Effector memory CD4-positive, alpha-beta T cell (primary cell): ENCODE results near the gene GSTO1.

Experiments used
- DNase-seq, 3 donors: peaks; one replicate each; pipeline ENCODE4 v3.0.0-alpha.2; 2020
- H3K27ac ChIP-seq: 2 replicates; pipeline ENCODE4 v1.7.0; 2013; ENCODE audit warnings: mild to moderate bottlenecking, low read length, moderate library complexity; ENCODE audit not compliant: insufficient read depth, poor library complexity, severe bottlenecking
- H3K27me3 ChIP-seq: replicated peaks from 2 replicates; pipeline ENCODE4 v1.7.0; 2013; ENCODE audit warnings: mild to moderate bottlenecking, low read length; ENCODE audit not compliant: insufficient read depth, control insufficient read depth, poor library complexity, severe bottlenecking
- H3K36me3 ChIP-seq: 2 replicates; pipeline ENCODE4 v1.7.0; 2013; ENCODE audit warnings: mild to moderate bottlenecking, low read length, moderate library complexity; ENCODE audit not compliant: control insufficient read depth, insufficient read depth
- H3K4me1 ChIP-seq: 2 replicates; pipeline ENCODE4 v1.7.0; 2013; ENCODE audit warnings: low read length, mild to moderate bottlenecking; ENCODE audit not compliant: control insufficient read depth, insufficient read depth, poor library complexity, severe bottlenecking
- H3K4me3 ChIP-seq: 2 replicates; pipeline ENCODE4 v1.7.0; 2013; ENCODE audit warnings: low read length, low read depth, mild to moderate bottlenecking; ENCODE audit not compliant: insufficient read depth, poor library complexity, severe bottlenecking
- H3K9me3 ChIP-seq: 2 replicates; pipeline ENCODE4 v1.7.0; 2013; ENCODE audit warnings: mild to moderate bottlenecking, low read length, moderate library complexity; ENCODE audit not compliant: control insufficient read depth

Gene GSTO1

DNA sequence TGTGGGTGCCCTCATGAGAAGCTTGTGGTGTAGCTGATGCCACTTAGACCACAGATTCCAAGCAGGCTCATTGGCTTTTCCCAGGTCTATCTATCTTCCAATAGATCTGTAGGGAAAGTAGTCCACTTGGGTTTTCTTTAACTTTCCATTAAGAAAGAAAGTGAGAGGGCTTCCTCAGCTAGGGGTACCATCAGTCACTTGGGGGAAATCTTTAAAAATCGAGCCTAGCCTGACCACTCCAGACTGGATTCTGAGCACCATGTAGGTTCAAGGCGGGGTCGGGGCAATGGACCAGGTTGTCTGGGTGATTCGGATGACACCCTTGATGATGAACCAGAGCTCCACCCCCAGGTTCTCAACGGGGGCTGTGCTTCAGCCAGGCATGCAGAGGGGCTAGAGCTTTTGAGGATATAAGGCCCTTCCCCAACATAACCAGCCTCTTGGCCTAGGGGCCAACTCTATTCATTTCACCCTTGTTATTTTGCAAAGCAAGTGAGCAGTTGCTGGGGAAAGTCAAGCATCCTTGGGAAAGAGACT lies 56.6 kb downstream of the GSTO1 start:
- Histone ChIP-seq H3K36me3 (peaks cover 47% of the 10 kb centered on the region), H3K4me1 (peaks cover 14% of the 10 kb centered on the region), H3K9me3 (no peaks in the 10 kb centered on the region), H3K27me3 (no peaks in the 10 kb centered on the region), H3K27ac (no peak overlapping the region), H3K4me3 (no peak overlapping the region)
- DNase-seq = no peak

DNA sequence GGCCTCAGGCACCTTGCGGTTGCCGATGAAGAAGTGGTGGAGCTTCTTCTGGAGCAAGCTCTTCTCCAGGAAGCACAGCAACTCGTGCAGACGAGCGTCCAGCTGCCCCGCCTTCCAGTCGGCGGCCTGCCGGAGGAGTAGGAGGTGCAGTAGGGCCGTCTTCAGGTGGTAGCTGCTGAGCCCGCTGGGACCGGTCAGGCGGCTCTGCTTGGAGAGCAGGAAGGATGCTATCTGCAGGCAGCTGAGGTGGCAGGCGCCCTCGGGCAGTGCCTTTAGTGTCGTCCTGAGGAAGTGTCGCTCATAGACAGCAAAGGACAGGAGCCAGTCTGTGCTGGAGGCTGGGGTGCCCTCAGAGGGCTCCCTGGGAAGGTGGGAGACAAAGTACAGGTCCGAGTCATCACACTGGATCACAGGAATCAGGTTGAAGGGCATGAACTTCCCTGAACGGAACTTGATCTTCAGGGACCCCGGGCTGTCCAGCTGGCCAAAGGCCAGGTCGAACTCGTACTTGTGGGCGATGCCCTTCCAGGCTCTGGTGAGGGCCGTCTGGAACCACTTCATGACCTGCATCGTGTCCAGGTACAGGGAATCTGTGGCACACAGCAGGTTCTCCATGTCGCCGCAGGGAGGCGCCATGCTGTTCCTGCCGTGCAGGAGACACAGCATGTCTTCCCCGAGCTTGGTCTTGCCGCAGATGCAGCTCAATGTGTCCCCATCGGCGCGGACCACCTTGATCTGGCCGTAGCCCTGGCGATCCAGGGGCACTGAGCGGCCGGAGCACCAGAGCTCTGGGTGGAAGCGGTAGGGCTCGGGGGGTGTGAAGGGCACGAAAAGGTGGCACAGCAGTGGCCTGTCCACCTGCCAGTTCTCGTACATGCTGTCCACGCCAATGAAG lies 60.1 kb downstream of the GSTO1 start:
- Histone ChIP-seq H3K27ac (no peak overlapping the region), H3K9me3 (no peaks in the 10 kb centered on the region), H3K27me3 (no peaks in the 10 kb centered on the region), H3K4me1 (no peaks in the 10 kb centered on the region), H3K4me3 (no peak overlapping the region), H3K36me3 (peaks cover 47% of the 10 kb centered on the region)
- no peak for DNase-seq

DNA sequence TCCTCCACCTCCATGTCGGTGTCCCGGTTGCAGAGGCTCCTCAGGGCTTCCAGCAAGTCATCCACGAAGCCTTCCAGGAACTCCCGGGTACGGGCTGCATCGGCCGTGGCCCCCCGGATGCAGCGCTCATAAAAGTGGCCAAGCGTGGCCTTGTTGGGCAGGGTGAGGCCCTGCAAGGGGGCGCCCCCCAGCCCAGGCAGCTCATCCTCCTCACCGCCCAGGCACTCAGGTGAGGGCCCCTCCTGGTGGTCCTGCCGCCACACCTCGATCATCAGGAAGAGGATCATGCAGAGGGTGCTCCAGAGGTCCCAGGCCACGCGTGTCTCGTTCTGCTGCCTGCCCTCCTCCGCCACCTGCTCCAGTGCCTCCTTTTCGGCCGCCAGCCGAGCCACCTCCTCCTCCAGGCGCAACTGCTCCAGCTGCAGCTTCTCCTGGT lies 60.8 kb downstream of the GSTO1 start:
- DNase-seq = no peak
- H3K4me1 ChIP-seq = no peaks in the 10 kb centered on the region
- H3K27ac ChIP-seq = no peak overlapping the region
- no peaks in the 10 kb centered on the region for H3K9me3 ChIP-seq
- peaks cover 47% of the 10 kb centered on the region for H3K36me3 ChIP-seq
- H3K4me3 ChIP-seq = no peak overlapping the region
- no peaks in the 10 kb centered on the region for H3K27me3 ChIP-seq

DNA sequence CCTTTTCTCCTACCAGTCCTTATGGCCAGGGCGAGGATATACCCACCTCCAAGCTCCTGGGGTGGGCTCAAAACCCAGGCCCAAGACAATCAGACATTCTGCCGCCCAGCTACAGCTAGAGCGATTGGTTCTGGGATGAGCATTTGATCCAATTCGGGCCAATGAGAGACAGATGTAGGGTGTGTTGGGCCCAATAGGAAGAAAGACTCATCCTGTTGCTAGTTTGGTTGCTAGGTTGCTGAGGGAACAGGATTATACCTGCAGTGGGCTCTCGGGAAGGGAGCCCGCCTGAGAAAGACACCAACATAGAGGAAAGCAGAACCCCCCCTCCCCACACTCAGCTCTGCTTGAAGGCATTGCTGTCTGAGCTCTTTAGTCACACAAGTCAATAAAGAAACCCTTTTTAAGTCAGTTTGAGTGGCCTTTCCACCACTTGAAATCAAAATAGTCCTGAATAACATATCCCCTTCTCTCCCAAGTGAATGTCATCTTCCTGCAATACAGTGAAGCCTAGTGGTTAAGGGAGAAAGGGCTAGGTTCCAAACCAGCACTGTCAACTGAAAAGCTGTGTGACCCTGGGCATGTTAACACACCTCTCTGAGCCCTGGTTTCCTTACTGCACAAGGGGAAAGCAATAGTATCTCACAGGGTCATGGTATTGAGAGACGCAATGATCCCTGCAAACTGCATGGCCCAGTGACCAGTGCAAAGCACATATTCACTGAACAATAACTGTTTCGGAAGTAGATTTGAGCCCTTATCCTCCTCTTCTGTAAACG lies 61.8 kb downstream of the GSTO1 start:
- Histone ChIP-seq H3K4me1 (peaks cover 6% of the 10 kb centered on the region), H3K27ac (no peak overlapping the region), H3K4me3 (no peak overlapping the region), H3K36me3 (peaks cover 45% of the 10 kb centered on the region), H3K9me3 (no peaks in the 10 kb centered on the region), H3K27me3 (no peaks in the 10 kb centered on the region)
- DNase-seq = no peak
